HepG2 (cell line): ENCODE measurements around the gene ATG4D. TPM values are rescaled to one million over a fixed set of nuclear protein-coding genes. Genes with fewer than 3 reads are reported as not detected.

ENCODE experiments used
- AKAP8 ChIP-seq: sonication (generic); formaldehyde crosslinking; IDR thresholded peaks from 2 replicates; pipeline ENCODE4 v1.5.1; 2020; ENCODE audit warnings: mild to moderate bottlenecking, missing genetic modification reagents
- ELF3 ChIP-seq: IDR thresholded peaks from 2 replicates; pipeline ENCODE4 v1.6.1; 2016; ENCODE audit warnings: missing genetic modification reagents, missing compliant biosample characterization
- FOXO1 ChIP-seq: sonication (generic); formaldehyde crosslinking; IDR thresholded peaks from 2 replicates; pipeline ENCODE4 v1.4.0; 2020; ENCODE audit warnings: missing genetic modification reagents
- KLF9 ChIP-seq: IDR thresholded peaks from 2 replicates; pipeline ENCODE4 v1.6.1; 2016; ENCODE audit warnings: low read depth
- MXD4 ChIP-seq: IDR thresholded peaks from 2 replicates; pipeline ENCODE4 v1.6.1; 2016; ENCODE audit warnings: mild to moderate bottlenecking, missing biosample characterization, missing genetic modification reagents
- MYNN ChIP-seq: sonication (generic); formaldehyde crosslinking; IDR thresholded peaks from 2 replicates; pipeline ENCODE4 v1.4.0; 2020; ENCODE audit warnings: mild to moderate bottlenecking, low read depth, missing genetic modification reagents
- PLRG1 ChIP-seq: fragments of 450-650 bp; conservative IDR thresholded peaks from 2 replicates; pipeline ENCODE4 v1.6.1; 2016
- PTBP1 ChIP-seq: fragments of 200-400 bp; formaldehyde crosslinking; IDR thresholded peaks from 2 replicates; pipeline ENCODE4 v1.6.1; 2018; ENCODE audit warnings: low read length, low read depth; ENCODE audit not compliant: poor library complexity, severe bottlenecking
- SP5 ChIP-seq: IDR thresholded peaks from 2 replicates; pipeline ENCODE4 v1.6.1; 2016; ENCODE audit warnings: low read depth, borderline replicate concordance
- STAG1 ChIP-seq: sonication (generic); formaldehyde crosslinking; IDR thresholded peaks from 2 replicates; pipeline ENCODE4 v1.4.0; 2020; ENCODE audit warnings: missing genetic modification reagents
- TBP ChIP-seq: sonication (generic); formaldehyde crosslinking; IDR thresholded peaks from 2 replicates; pipeline ENCODE4 v1.5.0; 2020; ENCODE audit warnings: missing genetic modification reagents
- TEAD3 ChIP-seq: optimal IDR thresholded peaks from 2 replicates; pipeline ENCODE3; 2016; ENCODE audit warnings: borderline replicate concordance
- ZKSCAN8 ChIP-seq: IDR thresholded peaks from 2 replicates; pipeline ENCODE4 v1.6.1; 2016; ENCODE audit warnings: borderline replicate concordance, missing genetic modification reagents, missing compliant biosample characterization
- ZNF136 ChIP-seq: sonication (generic); formaldehyde crosslinking; IDR thresholded peaks from 2 replicates; pipeline ENCODE4 v1.8.1; 2022; ENCODE audit warnings: low read depth, mild to moderate bottlenecking, moderate library complexity, missing genetic modification reagents
- ZNF143 ChIP-seq: sonication (generic); formaldehyde crosslinking; IDR thresholded peaks from 2 replicates; pipeline ENCODE4 v1.4.0; 2020; ENCODE audit warnings: missing genetic modification reagents
- ZNF598 ChIP-seq: sonication (generic); formaldehyde crosslinking; IDR thresholded peaks from 2 replicates; pipeline ENCODE4 v1.5.1; 2020; ENCODE audit warnings: mild to moderate bottlenecking, missing genetic modification reagents, borderline replicate concordance
- polyA plus RNA-seq, 8 experiments: library from polyadenylated mRNA; depleted of rRNA in 3 of 8; stranded (reverse) in 7 of 8; unstranded in 1 of 8; fragments of >200 nt; fragmentation: Illumina TruSeq in 4 of 8; extraction: Trizol in 4 of 8; gene quantifications; 2 replicates each; pipeline versions ENCODE4 v1.2.1 to v1.2.3, GENCODE V29; 2011 to 2016; ENCODE audit warnings: low read depth in 4 of 8, missing spikeins in 1 of 8, mixed read lengths in 1 of 8; ENCODE audit not compliant: insufficient read depth in 1 of 8
- total RNA-seq, 5 experiments: library from RNA; depleted of rRNA; stranded (reverse); fragments of >200 nt; fragmentation: Illumina TruSeq; extraction: Trizol; gene quantifications; 2 replicates each; pipeline ENCODE4 v1.2.3, GENCODE V29; 2016; ENCODE audit warnings: low read depth in 1 of 5
- TF ChIP-seq, protein P1 (sequence below): sonication (generic); formaldehyde crosslinking; IDR thresholded peaks from 2 replicates; pipeline ENCODE4 v1.4.0; 2020; ENCODE audit warnings: missing genetic modification reagents
- TF ChIP-seq, protein P2 (sequence below): sonication (generic); formaldehyde crosslinking; IDR thresholded peaks from 2 replicates; pipeline ENCODE4 v1.5.0; 2020; ENCODE audit warnings: mild to moderate bottlenecking, missing genetic modification reagents, borderline replicate concordance
- TF ChIP-seq, protein P3 (sequence below): sonication (generic); formaldehyde crosslinking; IDR thresholded peaks from 2 replicates; pipeline ENCODE4 v1.5.0; 2020; ENCODE audit warnings: mild to moderate bottlenecking, missing genetic modification reagents

Gene ATG4D
- total and polyA plus RNA-seq, 2 of the 13 experiments (the other 11 are each of a cell fraction or from before 2014, with no cell fraction given), result 17.8 to 19.0 TPM

DNA sequence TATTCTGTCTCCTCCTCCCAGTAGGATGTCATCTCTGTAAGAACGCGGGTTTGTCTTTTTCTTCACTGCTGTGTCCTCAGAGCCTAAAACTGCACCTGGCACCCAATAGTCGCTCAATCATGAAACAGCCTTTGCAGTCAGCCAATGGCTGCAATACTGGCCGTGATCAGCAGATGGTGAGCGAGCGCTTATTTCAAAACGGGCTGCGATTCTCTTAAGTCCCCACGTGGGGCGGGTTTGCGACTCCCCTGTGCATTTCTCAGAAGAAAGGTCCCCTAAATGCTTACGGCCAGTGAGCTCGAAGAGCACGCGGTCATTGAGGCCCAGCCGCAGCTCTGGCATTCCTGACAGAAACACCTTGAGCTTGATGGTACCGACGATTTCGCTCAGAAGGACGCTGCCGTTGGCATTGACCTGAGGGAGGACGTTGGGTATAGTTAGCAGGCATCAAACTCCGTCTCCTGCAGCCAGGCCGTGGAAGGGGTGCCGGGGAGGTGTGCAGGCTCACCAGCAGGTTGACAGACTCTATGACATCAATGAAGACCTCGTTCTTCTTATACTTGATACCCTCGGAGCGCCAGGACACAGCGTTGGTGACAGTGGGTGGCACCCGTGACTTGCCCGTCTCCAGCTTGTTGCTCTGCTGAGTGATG lies 37.4 kb downstream of the ATG4D start (continued):
- TF ChIP-seq ZKSCAN8 (CRISPR knock-in tag) (no peak), PTBP1 (no peak), ZNF598 (CRISPR knock-in tag) (0 out of 2 replicates have a peak, but pooled peaks have one; percentile 50), ZNF143 (CRISPR knock-in tag) (no peak), AKAP8 (CRISPR knock-in tag) (no peak), ELF3 (no peak), ZNF136 (CRISPR knock-in tag) (0 out of 2 replicates have a peak, but pooled peaks have one; percentile 53), PLRG1 (no peak), TBP (CRISPR knock-in tag) (no peak), MXD4 (CRISPR knock-in tag) (peak; percentile 87), STAG1 (CRISPR knock-in tag) (peak; percentile 94), TEAD3 (CRISPR knock-in tag) (peak; percentile 60), KLF9 (CRISPR knock-in tag) (no peak), MYNN (CRISPR knock-in tag) (no peak), SP5 (CRISPR knock-in tag) (peak; percentile 10; the same call in 1 of the 2 replicates), FOXO1 (no peak)
- TF ChIP-seq, protein P1, sequence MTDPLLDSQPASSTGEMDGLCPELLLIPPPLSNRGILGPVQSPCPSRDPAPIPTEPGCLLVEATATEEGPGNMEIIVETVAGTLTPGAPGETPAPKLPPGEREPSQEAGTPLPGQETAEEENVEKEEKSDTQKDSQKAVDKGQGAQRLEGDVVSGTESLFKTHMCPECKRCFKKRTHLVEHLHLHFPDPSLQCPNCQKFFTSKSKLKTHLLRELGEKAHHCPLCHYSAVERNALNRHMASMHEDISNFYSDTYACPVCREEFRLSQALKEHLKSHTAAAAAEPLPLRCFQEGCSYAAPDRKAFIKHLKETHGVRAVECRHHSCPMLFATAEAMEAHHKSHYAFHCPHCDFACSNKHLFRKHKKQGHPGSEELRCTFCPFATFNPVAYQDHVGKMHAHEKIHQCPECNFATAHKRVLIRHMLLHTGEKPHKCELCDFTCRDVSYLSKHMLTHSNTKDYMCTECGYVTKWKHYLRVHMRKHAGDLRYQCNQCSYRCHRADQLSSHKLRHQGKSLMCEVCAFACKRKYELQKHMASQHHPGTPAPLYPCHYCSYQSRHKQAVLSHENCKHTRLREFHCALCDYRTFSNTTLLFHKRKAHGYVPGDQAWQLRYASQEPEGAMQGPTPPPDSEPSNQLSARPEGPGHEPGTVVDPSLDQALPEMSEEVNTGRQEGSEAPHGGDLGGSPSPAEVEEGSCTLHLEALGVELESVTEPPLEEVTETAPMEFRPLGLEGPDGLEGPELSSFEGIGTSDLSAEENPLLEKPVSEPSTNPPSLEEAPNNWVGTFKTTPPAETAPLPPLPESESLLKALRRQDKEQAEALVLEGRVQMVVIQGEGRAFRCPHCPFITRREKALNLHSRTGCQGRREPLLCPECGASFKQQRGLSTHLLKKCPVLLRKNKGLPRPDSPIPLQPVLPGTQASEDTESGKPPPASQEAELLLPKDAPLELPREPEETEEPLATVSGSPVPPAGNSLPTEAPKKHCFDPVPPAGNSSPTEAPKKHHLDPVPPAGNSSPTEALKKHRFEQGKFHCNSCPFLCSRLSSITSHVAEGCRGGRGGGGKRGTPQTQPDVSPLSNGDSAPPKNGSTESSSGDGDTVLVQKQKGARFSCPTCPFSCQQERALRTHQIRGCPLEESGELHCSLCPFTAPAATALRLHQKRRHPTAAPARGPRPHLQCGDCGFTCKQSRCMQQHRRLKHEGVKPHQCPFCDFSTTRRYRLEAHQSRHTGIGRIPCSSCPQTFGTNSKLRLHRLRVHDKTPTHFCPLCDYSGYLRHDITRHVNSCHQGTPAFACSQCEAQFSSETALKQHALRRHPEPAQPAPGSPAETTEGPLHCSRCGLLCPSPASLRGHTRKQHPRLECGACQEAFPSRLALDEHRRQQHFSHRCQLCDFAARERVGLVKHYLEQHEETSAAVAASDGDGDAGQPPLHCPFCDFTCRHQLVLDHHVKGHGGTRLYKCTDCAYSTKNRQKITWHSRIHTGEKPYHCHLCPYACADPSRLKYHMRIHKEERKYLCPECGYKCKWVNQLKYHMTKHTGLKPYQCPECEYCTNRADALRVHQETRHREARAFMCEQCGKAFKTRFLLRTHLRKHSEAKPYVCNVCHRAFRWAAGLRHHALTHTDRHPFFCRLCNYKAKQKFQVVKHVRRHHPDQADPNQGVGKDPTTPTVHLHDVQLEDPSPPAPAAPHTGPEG (CRISPR knock-in tag), result no peak
- TF ChIP-seq, protein P2, sequence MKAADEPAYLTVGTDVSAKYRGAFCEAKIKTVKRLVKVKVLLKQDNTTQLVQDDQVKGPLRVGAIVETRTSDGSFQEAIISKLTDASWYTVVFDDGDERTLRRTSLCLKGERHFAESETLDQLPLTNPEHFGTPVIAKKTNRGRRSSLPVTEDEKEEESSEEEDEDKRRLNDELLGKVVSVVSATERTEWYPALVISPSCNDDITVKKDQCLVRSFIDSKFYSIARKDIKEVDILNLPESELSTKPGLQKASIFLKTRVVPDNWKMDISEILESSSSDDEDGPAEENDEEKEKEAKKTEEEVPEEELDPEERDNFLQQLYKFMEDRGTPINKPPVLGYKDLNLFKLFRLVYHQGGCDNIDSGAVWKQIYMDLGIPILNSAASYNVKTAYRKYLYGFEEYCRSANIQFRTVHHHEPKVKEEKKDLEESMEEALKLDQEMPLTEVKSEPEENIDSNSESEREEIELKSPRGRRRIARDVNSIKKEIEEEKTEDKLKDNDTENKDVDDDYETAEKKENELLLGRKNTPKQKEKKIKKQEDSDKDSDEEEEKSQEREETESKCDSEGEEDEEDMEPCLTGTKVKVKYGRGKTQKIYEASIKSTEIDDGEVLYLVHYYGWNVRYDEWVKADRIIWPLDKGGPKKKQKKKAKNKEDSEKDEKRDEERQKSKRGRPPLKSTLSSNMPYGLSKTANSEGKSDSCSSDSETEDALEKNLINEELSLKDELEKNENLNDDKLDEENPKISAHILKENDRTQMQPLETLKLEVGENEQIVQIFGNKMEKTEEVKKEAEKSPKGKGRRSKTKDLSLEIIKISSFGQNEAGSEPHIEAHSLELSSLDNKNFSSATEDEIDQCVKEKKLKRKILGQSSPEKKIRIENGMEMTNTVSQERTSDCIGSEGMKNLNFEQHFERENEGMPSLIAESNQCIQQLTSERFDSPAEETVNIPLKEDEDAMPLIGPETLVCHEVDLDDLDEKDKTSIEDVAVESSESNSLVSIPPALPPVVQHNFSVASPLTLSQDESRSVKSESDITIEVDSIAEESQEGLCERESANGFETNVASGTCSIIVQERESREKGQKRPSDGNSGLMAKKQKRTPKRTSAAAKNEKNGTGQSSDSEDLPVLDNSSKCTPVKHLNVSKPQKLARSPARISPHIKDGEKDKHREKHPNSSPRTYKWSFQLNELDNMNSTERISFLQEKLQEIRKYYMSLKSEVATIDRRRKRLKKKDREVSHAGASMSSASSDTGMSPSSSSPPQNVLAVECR, result peak; percentile 34; the same call in 1 of the 2 replicates
- TF ChIP-seq, protein P3, sequence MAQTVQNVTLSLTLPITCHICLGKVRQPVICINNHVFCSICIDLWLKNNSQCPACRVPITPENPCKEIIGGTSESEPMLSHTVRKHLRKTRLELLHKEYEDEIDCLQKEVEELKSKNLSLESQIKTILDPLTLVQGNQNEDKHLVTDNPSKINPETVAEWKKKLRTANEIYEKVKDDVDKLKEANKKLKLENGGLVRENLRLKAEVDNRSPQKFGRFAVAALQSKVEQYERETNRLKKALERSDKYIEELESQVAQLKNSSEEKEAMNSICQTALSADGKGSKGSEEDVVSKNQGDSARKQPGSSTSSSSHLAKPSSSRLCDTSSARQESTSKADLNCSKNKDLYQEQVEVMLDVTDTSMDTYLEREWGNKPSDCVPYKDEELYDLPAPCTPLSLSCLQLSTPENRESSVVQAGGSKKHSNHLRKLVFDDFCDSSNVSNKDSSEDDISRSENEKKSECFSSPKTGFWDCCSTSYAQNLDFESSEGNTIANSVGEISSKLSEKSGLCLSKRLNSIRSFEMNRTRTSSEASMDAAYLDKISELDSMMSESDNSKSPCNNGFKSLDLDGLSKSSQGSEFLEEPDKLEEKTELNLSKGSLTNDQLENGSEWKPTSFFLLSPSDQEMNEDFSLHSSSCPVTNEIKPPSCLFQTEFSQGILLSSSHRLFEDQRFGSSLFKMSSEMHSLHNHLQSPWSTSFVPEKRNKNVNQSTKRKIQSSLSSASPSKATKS (CRISPR knock-in tag), result no peak
